Dermis blood vessel endothelial cell (primary cell): ENCODE data around the gene ETNK2. TPM values are rescaled to one million over a fixed set of nuclear protein-coding genes. Genes with fewer than 3 reads are reported as not detected.

Experiments used
- total RNA-seq: library from RNA; depleted of rRNA; stranded (reverse); fragments of >200 nt; gene quantifications from 2 replicates; pipeline ENCODE4 v1.2.3, GENCODE V29; 2014

ETNK2 gene
- total RNA-seq, 1 donor from 2014 or later, result 10.7 TPM

Other genes starting within 250 kb of the ETNK2 start
- gene SOX13, start 78.9 kb downstream of the ETNK2 start, total RNA-seq, result 15.3 and 23.0 TPM in 2 replicates
- not detected in 2 replicates for gene REN, start 14.3 kb upstream of the ETNK2 start, total RNA-seq
- gene KISS1, start 44.4 kb upstream of the ETNK2 start, total RNA-seq, result 0.14 TPM in 1 of 2 replicates, not detected in the other
- not detected in 2 replicates for gene GOLT1A, start 61.9 kb upstream of the ETNK2 start, total RNA-seq
- gene PLEKHA6, start 207.9 kb upstream of the ETNK2 start, total RNA-seq, result 0.51 and 3.5 TPM in 2 replicates